Measurements from ENCODE around the gene HPD.
"Not testable (repeated sequence)": the region's sequence is repeated elsewhere in the genome, so short reads cannot be mapped to it uniquely, and the experiment has no call there.

The HPD gene

DNA sequence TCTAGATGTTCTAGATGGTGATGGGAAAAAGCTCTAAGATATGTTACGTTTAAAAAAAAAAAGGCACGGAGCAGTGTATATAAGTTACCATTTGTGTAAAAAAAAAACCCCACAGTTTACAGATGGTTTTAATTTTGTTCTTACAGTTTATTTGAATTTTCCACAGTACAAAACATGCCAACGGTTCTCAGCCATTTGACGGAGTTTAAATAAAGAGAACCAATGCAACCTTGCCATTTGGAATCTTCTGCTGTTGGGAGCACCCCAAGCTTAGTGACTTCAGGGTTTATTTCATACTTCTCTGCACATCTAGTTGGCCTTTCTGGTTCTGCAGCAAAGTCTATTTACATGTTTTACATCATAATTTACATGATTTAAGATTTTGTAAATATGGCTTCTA lies 7.7 kb upstream of the HPD start:
- DNase-seq = no peak

DNA sequence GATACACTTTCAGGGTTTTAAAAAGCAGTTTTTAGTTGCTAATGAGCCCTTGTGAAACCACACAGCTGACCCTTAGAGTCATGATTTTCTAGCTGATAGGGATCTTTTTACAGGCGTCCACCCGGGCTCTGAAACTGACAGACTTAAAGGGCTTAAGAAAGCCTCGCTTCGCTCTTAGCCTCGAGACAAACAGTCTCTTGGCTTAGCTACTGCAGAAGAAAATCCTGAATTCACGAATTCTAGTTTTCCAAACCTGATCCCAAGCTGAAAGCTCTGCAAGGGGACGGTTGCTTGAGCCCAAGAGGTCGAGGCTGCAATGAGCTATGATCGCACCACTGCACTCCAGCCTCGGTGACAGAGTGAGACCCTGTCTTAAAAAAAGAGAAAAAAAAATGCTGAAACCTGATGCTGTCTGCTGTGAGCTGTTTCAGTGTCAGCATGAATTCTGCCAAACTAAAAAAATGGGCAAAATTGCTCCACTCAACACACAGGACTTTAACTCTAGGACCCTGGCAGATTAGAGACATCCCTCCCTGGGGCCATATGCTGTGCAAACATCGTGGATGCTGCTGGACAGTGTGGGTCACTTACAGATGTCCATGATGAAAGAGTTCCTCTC lies 3.1 kb upstream of the HPD start:
- DNase-seq = peak; percentile 60

- not testable (repeated sequence) for DNase-seq
Measured at GRCh38 chr12:121860699-121861098, 2.0 kb upstream of the HPD start.

DNA sequence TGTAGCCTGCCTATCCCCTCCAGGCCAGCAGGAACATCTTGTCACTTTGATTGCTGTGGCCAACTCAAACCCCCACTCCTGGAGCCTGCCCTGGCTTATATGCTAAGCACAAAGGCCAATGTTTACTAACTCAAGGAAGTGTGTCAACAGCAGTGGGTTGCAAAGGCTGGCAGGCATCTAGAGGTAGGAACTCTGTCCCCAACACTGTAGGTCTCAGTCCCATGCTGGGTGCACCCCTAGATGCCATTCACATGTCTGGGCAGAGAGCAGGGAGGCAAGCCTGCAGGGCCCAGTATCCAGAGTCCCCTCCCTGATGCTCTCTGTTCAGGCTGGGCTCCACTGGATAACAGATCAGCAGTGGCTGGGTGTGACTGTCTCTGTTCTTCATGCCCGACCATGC lies 1.6 kb upstream of the HPD start:
- DNase-seq = no peak

- no peak for DNase-seq
Measured at GRCh38 chr12:121858318-121858661, 369 bp downstream of the HPD start.

GRCh38 chr12:121857322-121858246 lies 1.1 kb downstream of the HPD start:
- no peak for DNase-seq

GRCh38 chr12:121852392-121852791 lies 6.3 kb downstream of the HPD start:
- not testable (repeated sequence) for DNase-seq

DNA sequence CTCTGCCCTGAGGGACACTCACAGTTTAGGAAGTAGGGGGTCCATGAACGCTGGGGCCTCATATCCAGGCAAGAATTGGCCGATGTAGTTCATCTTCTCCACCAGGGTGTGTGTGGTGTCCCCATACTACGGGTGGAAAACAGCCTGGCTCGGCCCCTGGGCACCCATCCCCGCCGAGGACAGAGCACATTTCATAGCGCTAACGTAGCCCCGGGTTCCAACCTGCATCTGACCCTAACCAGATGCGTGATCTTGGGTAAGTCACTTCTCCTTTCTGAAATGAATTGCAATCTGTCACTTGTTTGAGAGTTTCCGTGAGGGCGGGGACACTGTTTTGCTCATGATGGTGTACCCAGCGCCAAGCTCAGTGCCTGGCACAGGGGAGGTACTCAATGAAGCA lies 9.0 kb downstream of the HPD start:
- no peak for DNase-seq

DNA sequence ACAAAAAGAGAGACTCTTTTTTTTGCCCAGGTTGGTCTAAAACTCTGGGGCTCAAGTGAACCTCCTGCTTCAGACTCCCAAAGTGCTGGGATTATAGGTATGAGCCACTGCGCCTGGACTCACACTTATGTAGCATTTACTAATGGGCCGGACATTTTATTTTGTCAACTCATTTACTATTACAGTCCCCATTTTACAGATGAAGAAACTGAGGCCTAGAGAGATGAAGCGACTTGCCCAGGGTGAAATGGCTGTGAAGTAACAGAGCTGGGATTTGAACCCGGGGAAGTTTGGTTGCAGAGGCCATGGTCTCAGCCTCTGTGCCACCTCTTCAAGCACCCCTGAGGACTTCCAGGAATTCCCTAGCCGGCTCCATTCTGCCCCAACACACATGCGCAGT lies 9.4 kb downstream of the HPD start:
- DNase-seq = no peak

- DNase-seq = no peak
Measured at GRCh38 chr12:121845701-121846100, 13.0 kb downstream of the HPD start.

- no peak for DNase-seq
Measured at GRCh38 chr12:121843236-121843982, 15.2 kb downstream of the HPD start.

DNA sequence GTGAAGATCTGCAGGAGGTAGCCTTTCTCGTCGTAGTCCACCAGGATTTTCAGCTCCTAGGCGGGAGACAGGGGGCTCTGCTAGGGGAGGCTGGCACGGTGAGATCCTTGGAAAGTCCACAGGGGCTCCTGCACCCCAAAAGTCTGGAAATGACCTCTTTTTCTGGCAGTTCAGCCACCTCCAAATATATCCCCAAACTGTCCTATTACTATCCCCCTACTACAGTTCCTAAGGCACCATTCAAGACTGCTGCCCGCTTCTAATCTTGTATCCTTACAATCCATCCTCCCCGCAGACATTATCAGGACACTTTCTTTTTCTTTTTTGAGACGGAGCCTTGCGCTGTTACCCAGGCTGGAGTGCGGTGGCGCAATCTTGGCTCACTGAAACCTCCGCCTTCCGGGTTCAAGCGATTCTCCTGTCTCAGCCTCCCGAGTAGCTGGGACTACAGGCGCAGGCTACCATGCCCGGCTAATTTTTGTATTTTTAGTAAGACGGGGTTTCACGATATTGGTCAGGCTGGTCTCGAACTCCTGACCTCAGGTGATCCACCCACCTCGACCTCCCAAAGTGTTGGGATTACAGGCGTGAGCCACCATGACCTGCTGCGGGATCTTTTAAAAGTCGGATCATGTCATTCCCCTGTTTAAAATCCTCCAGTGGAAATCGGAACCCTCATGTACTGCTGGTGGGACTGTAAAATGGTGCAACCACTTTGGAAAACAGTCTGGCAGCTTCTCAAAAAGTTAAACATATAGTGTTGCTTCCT lies 18.5 kb downstream of the HPD start:
- DNase-seq = no peak

GRCh38 chr12:121839106-121839992 lies 19.3 kb downstream of the HPD start:
- peak; percentile 97 for DNase-seq

GRCh38 chr12:121838126-121838525 lies 20.5 kb downstream of the HPD start:
- no peak for DNase-seq

DNA sequence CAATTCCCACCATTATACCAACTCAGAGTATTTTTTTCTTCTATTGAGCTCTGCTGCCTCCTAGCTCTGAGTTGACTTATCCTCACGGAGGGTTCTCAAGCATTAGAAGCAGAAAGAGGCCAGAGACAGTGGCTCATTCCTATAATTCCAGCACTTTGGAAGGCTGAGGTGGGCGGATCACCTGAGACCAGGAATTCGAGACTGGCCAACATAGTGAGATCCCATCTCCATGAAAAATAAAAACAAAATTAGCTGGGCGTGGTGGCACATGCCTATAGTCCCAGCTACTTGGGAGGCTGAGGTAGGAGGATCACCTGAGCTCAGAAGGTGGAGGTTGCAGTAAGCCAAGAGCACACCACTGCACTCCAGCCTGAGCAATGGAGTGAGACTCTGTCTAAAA lies 21.0 kb downstream of the HPD start:
- no peak for DNase-seq

- DNase-seq = no peak
Measured at GRCh38 chr12:121831571-121832245, 27.0 kb downstream of the HPD start.

- DNase-seq = no peak
Measured at GRCh38 chr12:121830588-121831265, 27.9 kb downstream of the HPD start.

DNA sequence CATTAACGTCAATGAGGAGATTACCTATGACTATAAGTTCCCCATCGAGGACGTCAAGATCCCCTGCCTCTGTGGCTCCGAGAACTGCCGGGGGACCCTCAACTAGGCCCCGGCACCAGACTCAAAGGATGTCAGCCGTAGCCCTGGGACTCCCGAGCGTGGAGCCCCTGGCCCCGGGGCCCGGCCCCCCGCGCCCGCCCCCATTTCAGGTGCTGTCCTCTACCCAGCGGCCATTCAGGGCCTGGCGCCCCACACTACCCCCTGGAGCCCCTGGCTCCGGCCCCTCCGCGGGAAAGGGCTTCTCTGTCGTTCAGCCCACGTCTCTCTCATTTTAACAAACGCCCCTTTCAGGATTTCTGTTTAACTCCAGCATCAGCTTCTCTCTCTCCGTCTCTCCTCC lies 28.5 kb downstream of the HPD start:
- DNase-seq = no peak

GRCh38 chr12:121829250-121829918 lies 29.3 kb downstream of the HPD start:
- no peak for DNase-seq

GRCh38 chr12:121828826-121829225 lies 29.8 kb downstream of the HPD start:
- no peak for DNase-seq
